ENCODE results near the gene FMN1.

GRCh38 chr15:32786906-32787305 is 407.6 kb downstream of the FMN1 start:
- TF ChIP-seq CTCF (IDR thresholded peaks at IDR 0.05), result no peak
- no peak for TF ChIP-seq POLR2AphosphoS5 (IDR thresholded peaks at IDR 0.05)
- no peak for TF ChIP-seq POLR2A (IDR thresholded peaks at IDR 0.05)
- no peak for TF ChIP-seq EP300 (IDR thresholded peaks at IDR 0.05)
